ENCODE measurements around the gene CFAP97D2.

- no peak for TF ChIP-seq NRF1 (IDR thresholded peaks at IDR 0.05; ENCODE audit: low read depth, low read length)
- TF ChIP-seq TEAD4 (IDR thresholded peaks at IDR 0.05; ENCODE audit: borderline replicate concordance, insufficient read depth), result no peak
- TF ChIP-seq POLR2AphosphoS5 (IDR thresholded peaks at IDR 0.05; ENCODE audit: low read depth, low read length), result no peak
- no peak for TF ChIP-seq REST (IDR thresholded peaks at IDR 0.05; ENCODE audit: low read depth, low read length)
These were observed 33.3 kb upstream of the CFAP97D2 start for GRCh38 chr13:114145722-114146121.
